ENCODE measurements around the gene NBAS.
A peak's percentile ranks its signal among the peaks of the same experiment; 100 is the strongest.

The NBAS gene

DNA sequence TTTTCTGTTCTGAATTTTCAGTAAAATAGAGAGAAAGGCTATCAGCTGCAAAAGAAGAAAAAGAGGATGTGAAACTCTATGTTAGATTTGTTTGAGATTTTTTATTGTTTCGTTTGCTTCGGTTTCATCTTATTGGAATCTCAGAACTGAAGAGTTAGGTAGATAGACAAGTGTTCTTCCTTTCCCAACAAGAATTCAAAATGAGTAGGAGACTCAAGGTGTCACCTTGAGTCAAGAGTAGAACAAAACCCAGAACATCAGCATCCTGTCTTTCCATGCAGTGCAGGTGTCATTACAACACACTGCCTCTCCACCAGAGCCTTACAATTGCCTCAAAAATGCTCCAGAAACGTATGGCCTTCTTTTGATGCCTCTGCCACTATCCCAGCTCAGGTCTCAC is 21.1 kb downstream of the NBAS start:
- POLR2A ChIA-PET, result no interaction called here
- CTCF ChIA-PET, result no interaction called here
- peak; percentile 37 for DNase-seq (ENCODE audit: extremely low spot score)
- TF ChIP-seq, protein P1, sequence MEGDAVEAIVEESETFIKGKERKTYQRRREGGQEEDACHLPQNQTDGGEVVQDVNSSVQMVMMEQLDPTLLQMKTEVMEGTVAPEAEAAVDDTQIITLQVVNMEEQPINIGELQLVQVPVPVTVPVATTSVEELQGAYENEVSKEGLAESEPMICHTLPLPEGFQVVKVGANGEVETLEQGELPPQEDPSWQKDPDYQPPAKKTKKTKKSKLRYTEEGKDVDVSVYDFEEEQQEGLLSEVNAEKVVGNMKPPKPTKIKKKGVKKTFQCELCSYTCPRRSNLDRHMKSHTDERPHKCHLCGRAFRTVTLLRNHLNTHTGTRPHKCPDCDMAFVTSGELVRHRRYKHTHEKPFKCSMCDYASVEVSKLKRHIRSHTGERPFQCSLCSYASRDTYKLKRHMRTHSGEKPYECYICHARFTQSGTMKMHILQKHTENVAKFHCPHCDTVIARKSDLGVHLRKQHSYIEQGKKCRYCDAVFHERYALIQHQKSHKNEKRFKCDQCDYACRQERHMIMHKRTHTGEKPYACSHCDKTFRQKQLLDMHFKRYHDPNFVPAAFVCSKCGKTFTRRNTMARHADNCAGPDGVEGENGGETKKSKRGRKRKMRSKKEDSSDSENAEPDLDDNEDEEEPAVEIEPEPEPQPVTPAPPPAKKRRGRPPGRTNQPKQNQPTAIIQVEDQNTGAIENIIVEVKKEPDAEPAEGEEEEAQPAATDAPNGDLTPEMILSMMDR (IDR thresholded peaks at IDR 0.05; ENCODE audit: control extremely low read depth, extremely low read depth, low read depth, missing control alignments), result no peak

DNA sequence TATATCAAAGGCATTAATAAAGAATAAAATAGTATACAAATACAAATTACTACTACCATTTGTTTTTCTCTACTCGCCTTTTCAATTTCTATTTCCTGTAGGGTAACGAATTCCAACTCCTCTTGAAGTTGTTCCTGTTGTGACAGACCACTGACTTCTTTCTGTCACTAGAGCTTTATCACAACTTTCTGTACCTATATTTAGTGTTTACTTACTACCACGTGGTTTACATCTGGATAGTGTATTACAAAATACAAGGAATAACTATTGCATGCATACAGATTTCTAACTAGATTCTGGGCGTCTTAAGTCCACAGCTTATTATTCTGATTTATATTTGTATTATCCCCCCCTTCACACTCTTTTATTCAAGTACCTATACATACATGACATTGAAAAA is 22.3 kb downstream of the NBAS start:
- CTCF ChIA-PET, result interaction anchor here (1.0 to 2.5 kb wide), 6 partner anchors 7 to 62 kb away, joined by 3 to 8 read pairs (median 4); no protein-coding TSS in a partner anchor
- POLR2A ChIA-PET, result no interaction called here
- DNase-seq (ENCODE audit: extremely low spot score), result no peak
- TF ChIP-seq, protein P1 (IDR thresholded peaks at IDR 0.05; ENCODE audit: control extremely low read depth, extremely low read depth, low read depth, missing control alignments), result no peak

DNA sequence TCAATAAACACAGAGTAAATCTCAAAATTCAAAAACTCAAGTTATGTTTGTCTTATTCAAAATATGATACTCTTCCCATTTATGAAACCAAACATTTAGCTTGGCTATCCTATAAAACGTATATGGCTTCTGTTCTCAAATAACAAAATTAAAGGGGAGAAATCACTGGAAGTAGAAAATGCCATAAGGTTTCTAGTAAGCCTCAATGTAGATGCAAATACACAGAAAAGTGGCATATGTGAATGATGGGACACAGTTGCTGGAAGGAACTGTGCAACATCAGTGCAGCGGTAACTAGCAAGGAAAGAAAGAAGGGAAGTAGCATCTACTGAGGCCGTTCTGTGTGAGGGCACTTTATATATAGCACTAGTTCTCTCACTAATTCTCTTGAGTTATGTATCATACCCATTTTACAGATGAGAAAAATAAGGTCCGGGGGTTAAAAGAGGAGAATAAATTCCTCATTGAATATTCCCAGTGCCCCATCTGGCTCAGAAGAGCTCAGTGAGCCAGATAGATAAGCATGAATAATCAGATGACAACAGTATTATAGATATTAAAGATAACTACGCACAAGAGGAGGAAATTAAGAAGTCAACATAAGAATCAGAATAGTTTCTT is 27.2 kb downstream of the NBAS start:
- ChIA-PET POLR2A (no interaction called here), CTCF (no interaction called here)
- TF ChIP-seq, protein P1 (IDR thresholded peaks at IDR 0.05; ENCODE audit: control extremely low read depth, extremely low read depth, low read depth, missing control alignments), result no peak
- no peak for DNase-seq (ENCODE audit: extremely low spot score)

DNA sequence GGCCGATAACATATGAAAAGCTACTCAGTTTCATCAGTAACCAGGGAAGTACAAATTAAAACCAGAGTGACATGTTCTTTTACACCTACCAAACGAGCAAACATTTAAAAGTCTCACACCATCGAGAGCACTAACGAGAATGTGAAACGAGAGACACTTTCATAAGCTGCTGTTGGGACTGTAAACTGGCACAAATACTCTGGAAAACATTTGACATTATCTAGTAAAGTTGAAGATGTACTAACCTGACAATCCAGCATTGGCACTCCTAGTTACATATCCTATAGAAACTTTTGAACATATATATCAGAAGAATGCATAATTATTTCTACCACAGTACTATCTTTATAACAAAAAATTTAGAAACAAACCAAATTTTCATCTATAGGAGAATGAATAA is 28.1 kb downstream of the NBAS start:
- no peak for DNase-seq (ENCODE audit: extremely low spot score)
- TF ChIP-seq, protein P1 (IDR thresholded peaks at IDR 0.05; ENCODE audit: control extremely low read depth, extremely low read depth, low read depth, missing control alignments), result no peak
- ChIA-PET POLR2A (no interaction called here), CTCF (no interaction called here)

DNA sequence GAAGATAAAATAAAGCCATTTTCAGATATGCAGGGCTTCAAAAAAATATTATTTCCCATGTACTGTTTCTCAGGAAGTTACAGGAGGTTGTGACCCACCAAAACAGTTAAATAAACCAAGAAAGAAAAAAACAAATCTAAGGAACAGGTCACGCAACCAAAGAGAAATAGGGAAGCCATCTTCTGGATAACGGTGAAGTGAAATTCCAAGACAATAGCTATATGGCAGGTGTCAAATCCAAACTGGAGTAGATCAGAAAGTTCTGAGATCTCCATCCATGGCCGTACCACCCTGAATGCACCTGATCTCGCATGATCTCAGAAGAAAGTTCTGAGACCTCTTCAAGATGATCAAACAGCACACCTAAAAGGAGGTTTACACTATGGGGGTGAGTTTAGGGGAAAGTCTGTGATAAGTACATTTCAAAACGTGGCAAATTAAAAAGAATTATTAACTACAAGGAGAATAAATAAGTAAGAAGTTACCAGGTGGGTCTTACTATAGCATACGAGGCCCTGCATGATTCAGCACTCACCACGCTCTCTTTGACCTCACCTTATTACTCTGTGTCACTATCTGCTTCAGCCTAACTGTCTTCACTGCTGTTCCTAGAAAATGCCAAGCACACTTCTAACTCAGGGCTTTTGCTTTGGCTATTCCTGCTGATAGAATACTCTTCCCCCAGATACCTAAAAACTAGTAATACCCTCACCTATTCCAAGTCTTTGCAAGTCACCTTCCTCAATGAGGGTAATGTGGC is 29.9 kb downstream of the NBAS start:
- ChIA-PET POLR2A (no interaction called here), CTCF (interaction anchor here (1.2 kb wide), 1 partner anchor 46 kb away, joined by 4 read pairs; no protein-coding TSS in a partner anchor)
- TF ChIP-seq, protein P1 (IDR thresholded peaks at IDR 0.05; ENCODE audit: control extremely low read depth, extremely low read depth, low read depth, missing control alignments), result no peak
- no peak for DNase-seq (ENCODE audit: extremely low spot score)

DNA sequence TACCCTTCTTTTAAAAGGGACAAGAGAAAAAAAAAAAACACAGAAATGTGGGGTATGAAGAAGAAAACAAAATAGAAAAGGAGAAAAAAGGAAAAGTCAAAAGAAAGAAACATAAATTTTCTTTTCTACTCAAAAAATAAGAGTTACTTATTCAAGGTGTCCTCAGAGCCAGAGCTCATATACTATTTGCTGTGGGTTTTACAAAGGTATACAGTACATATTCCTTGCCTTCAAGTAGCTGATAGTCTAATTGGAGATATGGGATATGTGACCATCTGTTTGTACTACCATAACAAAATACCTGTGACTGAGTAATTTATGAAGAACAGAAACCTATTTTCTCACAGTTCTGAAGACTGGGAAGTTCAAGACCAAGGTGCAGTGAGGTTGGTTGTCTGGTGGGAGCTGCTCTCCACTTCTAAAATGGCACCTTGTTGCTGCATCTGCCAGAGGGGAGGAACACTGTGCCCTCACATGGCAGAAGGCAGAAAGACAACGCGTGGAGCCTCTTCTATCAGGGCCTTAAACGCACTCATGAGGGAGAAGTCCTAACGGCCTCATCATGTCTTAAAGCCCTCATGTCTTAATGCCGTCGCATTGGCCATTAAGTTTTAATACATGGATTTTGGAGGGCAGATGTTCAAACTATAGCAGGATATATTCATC is 33.9 kb downstream of the NBAS start:
- POLR2A ChIA-PET, result no interaction called here
- TF ChIP-seq, protein P1 (IDR thresholded peaks at IDR 0.05; ENCODE audit: control extremely low read depth, extremely low read depth, low read depth, missing control alignments), result no peak
- no peak for DNase-seq (ENCODE audit: extremely low spot score)
- CTCF ChIA-PET, result interaction anchor here (1.5 to 2.8 kb wide), 2 partner anchors 11 to 12 kb away, joined by 3 to 8 read pairs; no protein-coding TSS in a partner anchor

Measured in GM10248 (cell line).